Astrocyte (in vitro differentiated cells and primary cell): Measurements from ENCODE around the gene TMEM132C.

ENCODE experiments used
- EZH2 ChIP-seq: IDR thresholded peaks from 2 replicates; pipeline ENCODE4 v1.6.1; 2012; ENCODE audit warnings: mild to moderate bottlenecking, low read length, inconsistent platforms; ENCODE audit not compliant: insufficient read depth
- TF ChIP-seq, protein P1 (sequence below): IDR thresholded peaks from 2 replicates; pipeline ENCODE4 v1.5.1; 2011; ENCODE audit warnings: low read depth, mild to moderate bottlenecking, inconsistent platforms, low read length, moderate library complexity; ENCODE audit not compliant: insufficient read depth

DNA sequence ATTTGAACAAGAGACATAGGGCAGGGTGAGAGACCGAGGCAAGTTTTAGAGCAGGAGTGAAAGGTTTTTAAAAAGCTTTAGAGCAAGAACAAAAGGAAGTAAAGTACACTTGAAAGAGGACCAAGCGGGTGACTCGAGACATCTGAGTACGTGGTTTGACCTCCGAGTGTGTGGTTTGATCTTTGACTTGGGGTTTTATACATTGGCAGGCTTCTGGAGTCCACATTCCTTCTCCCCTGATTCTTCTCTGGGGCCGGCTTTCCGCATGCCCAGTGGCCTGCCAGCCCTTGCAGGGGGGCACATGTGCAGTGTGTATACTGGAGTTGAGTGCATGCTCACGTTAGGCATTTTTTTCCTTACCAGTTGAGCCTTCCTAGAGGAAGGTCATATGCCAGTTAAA, 460.5 kb downstream of the TMEM132C start:
- TF ChIP-seq, protein P1, sequence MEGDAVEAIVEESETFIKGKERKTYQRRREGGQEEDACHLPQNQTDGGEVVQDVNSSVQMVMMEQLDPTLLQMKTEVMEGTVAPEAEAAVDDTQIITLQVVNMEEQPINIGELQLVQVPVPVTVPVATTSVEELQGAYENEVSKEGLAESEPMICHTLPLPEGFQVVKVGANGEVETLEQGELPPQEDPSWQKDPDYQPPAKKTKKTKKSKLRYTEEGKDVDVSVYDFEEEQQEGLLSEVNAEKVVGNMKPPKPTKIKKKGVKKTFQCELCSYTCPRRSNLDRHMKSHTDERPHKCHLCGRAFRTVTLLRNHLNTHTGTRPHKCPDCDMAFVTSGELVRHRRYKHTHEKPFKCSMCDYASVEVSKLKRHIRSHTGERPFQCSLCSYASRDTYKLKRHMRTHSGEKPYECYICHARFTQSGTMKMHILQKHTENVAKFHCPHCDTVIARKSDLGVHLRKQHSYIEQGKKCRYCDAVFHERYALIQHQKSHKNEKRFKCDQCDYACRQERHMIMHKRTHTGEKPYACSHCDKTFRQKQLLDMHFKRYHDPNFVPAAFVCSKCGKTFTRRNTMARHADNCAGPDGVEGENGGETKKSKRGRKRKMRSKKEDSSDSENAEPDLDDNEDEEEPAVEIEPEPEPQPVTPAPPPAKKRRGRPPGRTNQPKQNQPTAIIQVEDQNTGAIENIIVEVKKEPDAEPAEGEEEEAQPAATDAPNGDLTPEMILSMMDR, result no peak
- TF ChIP-seq EZH2, result no peak
